Daoy (cell line): ENCODE data around the gene MYCBP. TPM values are rescaled to one million over a fixed set of nuclear protein-coding genes. Genes with fewer than 3 reads are reported as not detected.

Source experiments
- DNase-seq: peaks from one replicate; pipeline ENCODE4 v3.0.0-alpha.2; 2015; ENCODE audit warnings: low read depth
- total RNA-seq: library from RNA; depleted of rRNA; stranded (reverse); fragments of >200 nt; shearing (Covaris generic); gene quantifications from 2 replicates; pipeline ENCODE4 v1.2.3, GENCODE V29; 2014; rRNA removed

The MYCBP gene
- total RNA-seq, 1 experiment from 2014 or later = 60.0 TPM

GRCh38 chr1:38820860-38821259, 52.3 kb downstream of the MYCBP start:
- DNase-seq = no peak

GRCh38 chr1:38819516-38819915, 53.6 kb downstream of the MYCBP start:
- no peak for DNase-seq

- DNase-seq = no peak
Measured at GRCh38 chr1:38819040-38819439, 54.1 kb downstream of the MYCBP start.

GRCh38 chr1:38818175-38818976, 54.8 kb downstream of the MYCBP start:
- peak; percentile 50 for DNase-seq

GRCh38 chr1:38817267-38818174, 55.6 kb downstream of the MYCBP start:
- no peak for DNase-seq

- DNase-seq = no peak
Measured at GRCh38 chr1:38815903-38816627, 57.1 kb downstream of the MYCBP start.

- DNase-seq = no peak
Measured at GRCh38 chr1:38814984-38815464, 58.1 kb downstream of the MYCBP start.

- DNase-seq = no peak
Measured at GRCh38 chr1:38814444-38814983, 58.6 kb downstream of the MYCBP start.

GRCh38 chr1:38812981-38813380, 60.2 kb downstream of the MYCBP start:
- no peak for DNase-seq

Other genes starting within 250 kb of the MYCBP start
- 10.1 and 11.5 TPM in 2 replicates for gene RRAGC, start 13.6 kb downstream of the MYCBP start, total RNA-seq
- gene GJA9, start 8.2 kb upstream of the MYCBP start, total RNA-seq = not detected in 2 replicates
- 0.80 and 1.4 TPM in 2 replicates for gene RHBDL2, start 68.5 kb upstream of the MYCBP start, total RNA-seq
- 66.7 and 75.8 TPM in 2 replicates for gene AKIRIN1, start 117.9 kb upstream of the MYCBP start, total RNA-seq
- 1,230 and 1,593 TPM in 2 replicates for gene NDUFS5, start 153.0 kb upstream of the MYCBP start, total RNA-seq